Retinal pigment epithelial cell (primary cell): ENCODE data around the gene ROBO1.

Source experiments
- DNase-seq: peaks from one replicate; pipeline ENCODE4 v3.0.0-alpha.2; 2010; ENCODE audit warnings: low read depth
- H3K4me3 ChIP-seq: 2 replicates; pipeline ENCODE4 v1.5.1; 2011; ENCODE audit warnings: mild to moderate bottlenecking, low read length, control low read depth, moderate library complexity
- CTCF ChIP-seq: conservative IDR thresholded peaks from 2 replicates; pipeline ENCODE4 v1.5.1; 2011; ENCODE audit warnings: low read depth, low read length, control low read depth, inconsistent platforms

ROBO1 gene

GRCh38 chr3:78665101-78665500 is 1102.7 kb downstream of the ROBO1 start:
- H3K4me3 ChIP-seq: no peak overlapping the region
- no peak for DNase-seq
- TF ChIP-seq CTCF: no peak

- no peak for TF ChIP-seq CTCF
- H3K4me3 ChIP-seq: no peak overlapping the region
- DNase-seq: no peak
These were observed 1106.8 kb downstream of the ROBO1 start for GRCh38 chr3:78660957-78661356.

GRCh38 chr3:78659386-78659987 is 1108.3 kb downstream of the ROBO1 start:
- no peak for DNase-seq
- H3K4me3 ChIP-seq: no peak overlapping the region
- peak; percentile 51 for TF ChIP-seq CTCF

GRCh38 chr3:78647726-78648125 is 1120.1 kb downstream of the ROBO1 start:
- H3K4me3 ChIP-seq: no peak overlapping the region
- DNase-seq: no peak
- no peak for TF ChIP-seq CTCF

- peak; percentile 71 for DNase-seq
- TF ChIP-seq CTCF: peak; percentile 79
- H3K4me3 ChIP-seq: no peak overlapping the region
These were observed 1122.0 kb downstream of the ROBO1 start for GRCh38 chr3:78645628-78646310.

- no peak for TF ChIP-seq CTCF
These were observed 1123.0 kb downstream of the ROBO1 start for GRCh38 chr3:78644847-78645246.

More at GRCh38 chr3:78644847-78645246, 1123.0 kb downstream of the ROBO1 start:
- DNase-seq: no peak
- H3K4me3 ChIP-seq: no peak overlapping the region
